HepG2 (cell line): ENCODE data around the gene CAMTA1. TPM values are rescaled to one million over a fixed set of nuclear protein-coding genes. Genes with fewer than 3 reads are reported as not detected.

Experiments used
- ATAC-seq: fragments of 200-7000 bp; cut with Tn5 transposase; 3 replicates; pipeline ENCODE4 v1.9.1; 2020; ENCODE audit warnings: mild to moderate bottlenecking, moderate library complexity
- BruUV-seq: library from RNA; stranded (reverse); fragments of 400-500 nt; replicated peaks from 2 replicates; lab custom pipeline; 2021; lab: Mats Ljungman, UMichigan
- CTCF ChIA-PET: fragments of 300-600 bp; formaldehyde crosslinking; extraction: SDS; loops from one replicate; lab custom pipeline; 2021; ENCODE audit warnings: low total read pairs, inconsistent platforms, low intra/inter-chr PET ratio; lab: Yijun Ruan, JAX
- POLR2A ChIA-PET: fragments of 350-600 bp; sonication (Branson Sonifier 250); formaldehyde crosslinking; loops from one replicate; lab custom pipeline; 2020; ENCODE audit warnings: antibody characterized with exemption, inconsistent platforms; lab: Yijun Ruan, JAX
- DNase-seq: peaks from one replicate; pipeline ENCODE4 v3.0.0-alpha.2; 2015; ENCODE audit warnings: low spot score
- FAIRE-seq: peaks from 3 replicates; lab custom pipeline; 2011; peaks lifted over from hg19 to GRCh38; lab: Jason Lieb, UNC
- H2AFZ ChIP-seq: one replicate; pipeline ENCODE4 v1.6.1; 2011; ENCODE audit warnings: low read length, inconsistent platforms
- H3K27ac ChIP-seq: fragments of 300-600 bp; 3 replicates; pipeline ENCODE4 v1.8.0; 2011; ENCODE audit warnings: mixed run types, mild to moderate bottlenecking, mixed read lengths, low read length, inconsistent platforms; ENCODE audit not compliant: insufficient read depth; ENCODE audit errors: extremely low read length
- H3K27me3 ChIP-seq, 2 experiments: fragments of 200-600 bp in 1 of 2; 2 replicates in 1 of 2; 3 replicates in 1 of 2; pipeline versions ENCODE4 v1.6.0 to v1.8.0; 2011; ENCODE audit warnings: low read length in 2 of 2, mild to moderate bottlenecking in 2 of 2, moderate library complexity in 2 of 2, inconsistent platforms in 1 of 2; ENCODE audit not compliant: insufficient read depth in 2 of 2, control insufficient read depth in 1 of 2
- H3K36me3 ChIP-seq, 2 experiments: fragments of 200-600 bp in 1 of 2; replicated peaks in 1 of 2; 2 replicates in 1 of 2; 3 replicates in 1 of 2; pipeline versions ENCODE4 v1.5.1 to v1.8.0; 2011; ENCODE audit warnings: low read length in 2 of 2, inconsistent platforms in 1 of 2; ENCODE audit not compliant: insufficient read depth in 2 of 2, control insufficient read depth in 1 of 2
- H3K4me1 ChIP-seq: 2 replicates; pipeline ENCODE4 v1.5.1; 2012; ENCODE audit warnings: low read length, inconsistent platforms; ENCODE audit not compliant: insufficient read depth
- H3K4me2 ChIP-seq: 2 replicates; pipeline ENCODE4 v1.6.0; 2011; ENCODE audit warnings: low read depth, low read length, inconsistent platforms
- H3K4me3 ChIP-seq, 3 experiments: fragments of 200-600 bp in 1 of 3; sonication (generic), shearing (Covaris generic) in 1 of 3; replicated peaks in 1 of 3; 2 replicates each; pipeline ENCODE4 v1.5.1; 2011 to 2016; ENCODE audit warnings: low read length in 3 of 3, inconsistent platforms in 2 of 3, low read depth in 2 of 3, mild to moderate bottlenecking in 2 of 3, control low read depth in 1 of 3, mixed read lengths in 1 of 3; ENCODE audit not compliant: insufficient read depth in 1 of 3
- H3K79me2 ChIP-seq: one replicate; pipeline ENCODE4 v1.6.1; 2011; ENCODE audit warnings: low read length, inconsistent platforms; ENCODE audit not compliant: insufficient read depth
- H3K9ac ChIP-seq: 2 replicates; pipeline ENCODE4 v1.6.0; 2011; ENCODE audit warnings: mild to moderate bottlenecking, low read depth, low read length, inconsistent platforms; ENCODE audit not compliant: insufficient read depth
- H3K9me3 ChIP-seq: 2 replicates; pipeline ENCODE4 v1.5.1; 2012; ENCODE audit warnings: mild to moderate bottlenecking, low read length
- H4K20me1 ChIP-seq: 2 replicates; pipeline ENCODE4 v1.6.0; 2011; ENCODE audit warnings: inconsistent platforms, mild to moderate bottlenecking, low read length, moderate library complexity; ENCODE audit not compliant: insufficient read depth
- ASH2L ChIP-seq: fragments of 300-600, 200-600 bp; sonication (generic); IDR thresholded peaks from 2 replicates; pipeline ENCODE4 v1.7.0; 2017; ENCODE audit warnings: low read depth, mild to moderate bottlenecking, moderate library complexity, mixed read lengths, low read length; ENCODE audit not compliant: insufficient read length
- HDAC1 ChIP-seq: sonication (generic); formaldehyde crosslinking; IDR thresholded peaks from 2 replicates; pipeline ENCODE4 v1.5.1; 2020; ENCODE audit warnings: mild to moderate bottlenecking, missing genetic modification reagents
- NFE2L1 ChIP-seq: sonication (generic); formaldehyde crosslinking; IDR thresholded peaks from 2 replicates; pipeline ENCODE4 v1.4.0; 2020; ENCODE audit warnings: missing genetic modification reagents, mild to moderate bottlenecking, borderline replicate concordance
- PHB2 ChIP-seq: fragments of 450-650 bp; IDR thresholded peaks from 2 replicates; pipeline ENCODE4 v1.6.1; 2018; ENCODE audit not compliant: partially characterized antibody
- SNRNP70 ChIP-seq: fragments of 200-400 bp; formaldehyde crosslinking; IDR thresholded peaks from 2 replicates; pipeline ENCODE4 v1.6.1; 2017; ENCODE audit warnings: mild to moderate bottlenecking, low read depth, low read length, moderate library complexity
- ZNF44 ChIP-seq: sonication (generic); formaldehyde crosslinking; IDR thresholded peaks from 2 replicates; pipeline ENCODE4 v1.5.1; 2020; ENCODE audit warnings: mild to moderate bottlenecking, missing genetic modification reagents
- ZNF484 ChIP-seq: sonication (generic); formaldehyde crosslinking; IDR thresholded peaks from 2 replicates; pipeline ENCODE4 v1.5.1; 2020; ENCODE audit warnings: mild to moderate bottlenecking, low read depth, missing genetic modification reagents, borderline replicate concordance
- ZNF510 ChIP-seq: sonication (generic); formaldehyde crosslinking; IDR thresholded peaks from 2 replicates; pipeline ENCODE4 v1.4.0; 2020; ENCODE audit warnings: low read depth, mild to moderate bottlenecking, missing genetic modification reagents
- ZNF660 ChIP-seq: sonication (generic); formaldehyde crosslinking; IDR thresholded peaks from 2 replicates; pipeline ENCODE4 v1.5.1; 2020; ENCODE audit warnings: mild to moderate bottlenecking, low read depth, missing genetic modification reagents, borderline replicate concordance
- ZNF703 ChIP-seq: sonication (generic); formaldehyde crosslinking; IDR thresholded peaks from 2 replicates; pipeline ENCODE4 v1.5.1; 2020; ENCODE audit warnings: missing genetic modification reagents, mild to moderate bottlenecking, moderate library complexity, borderline replicate concordance
- ZSCAN22 ChIP-seq: sonication (generic); formaldehyde crosslinking; IDR thresholded peaks from 2 replicates; pipeline ENCODE4 v1.4.0; 2020; ENCODE audit warnings: mild to moderate bottlenecking, missing genetic modification reagents
- WGBS: methylation state at CpG from one replicate; pipeline ENCODE4 v1.1.6; 2017; ENCODE audit warnings: low lambda C conversion rate; 5-methylcytosine and 5-hydroxymethylcytosine counted together
- in situ Hi-C: cut with HindIII; loops from 2 replicates; pipeline ENCODE4 v1.10.0; 2017; ENCODE audit warnings: low pct_unique_long_range_greater_than_20kb; ENCODE audit not compliant: extremely low pct_ligation_motif_present
- intact Hi-C: fragments of 100-400 bp; cut with micrococcal nuclease; formaldehyde crosslinking; loops from one replicate; pipeline ENCODE4 v1.10.0; 2022; ENCODE audit not compliant: unreplicated experiment
- polyA plus RNA-seq, 8 experiments: library from polyadenylated mRNA; depleted of rRNA in 3 of 8; stranded (reverse) in 7 of 8; unstranded in 1 of 8; fragments of >200 nt; fragmentation: Illumina TruSeq in 4 of 8; extraction: Trizol in 4 of 8; gene quantifications; 2 replicates each; pipeline versions ENCODE4 v1.2.1 to v1.2.3, GENCODE V29; 2011 to 2016; ENCODE audit warnings: low read depth in 4 of 8, missing spikeins in 1 of 8, mixed read lengths in 1 of 8; ENCODE audit not compliant: insufficient read depth in 1 of 8
- total RNA-seq, 5 experiments: library from RNA; depleted of rRNA; stranded (reverse); fragments of >200 nt; fragmentation: Illumina TruSeq; extraction: Trizol; gene quantifications; 2 replicates each; pipeline ENCODE4 v1.2.3, GENCODE V29; 2016; ENCODE audit warnings: low read depth in 1 of 5
- TF ChIP-seq, protein P1 (sequence below): sonication (generic); formaldehyde crosslinking; IDR thresholded peaks from 2 replicates; pipeline ENCODE4 v1.4.0; 2020; ENCODE audit warnings: missing genetic modification reagents, borderline replicate concordance

The CAMTA1 gene
- total and polyA plus RNA-seq, 2 of the 13 experiments (the other 11 are each of a cell fraction or from before 2014, with no cell fraction given), result 25.0 to 36.4 TPM

- no peak overlapping the region for H2AFZ ChIP-seq
- peaks cover 12 to 73% of the 10 kb centered on the region in 2 experiments for H3K27me3 ChIP-seq
- no peaks in the 10 kb centered on the region for H3K4me1 ChIP-seq
- 13% methylated on average over 18 of the region's 26 CpGs for WGBS
- TF ChIP-seq HDAC1 (no peak), ZNF510 (CRISPR knock-in tag) (no peak), PHB2 (no peak), ASH2L (no peak), ZNF484 (CRISPR knock-in tag) (no peak), SNRNP70 (no peak), ZSCAN22 (CRISPR knock-in tag) (no peak), ZNF703 (CRISPR knock-in tag) (no peak), ZNF660 (no peak), ZNF44 (CRISPR knock-in tag) (no peak), NFE2L1 (CRISPR knock-in tag) (no peak)
- TF ChIP-seq, protein P1, sequence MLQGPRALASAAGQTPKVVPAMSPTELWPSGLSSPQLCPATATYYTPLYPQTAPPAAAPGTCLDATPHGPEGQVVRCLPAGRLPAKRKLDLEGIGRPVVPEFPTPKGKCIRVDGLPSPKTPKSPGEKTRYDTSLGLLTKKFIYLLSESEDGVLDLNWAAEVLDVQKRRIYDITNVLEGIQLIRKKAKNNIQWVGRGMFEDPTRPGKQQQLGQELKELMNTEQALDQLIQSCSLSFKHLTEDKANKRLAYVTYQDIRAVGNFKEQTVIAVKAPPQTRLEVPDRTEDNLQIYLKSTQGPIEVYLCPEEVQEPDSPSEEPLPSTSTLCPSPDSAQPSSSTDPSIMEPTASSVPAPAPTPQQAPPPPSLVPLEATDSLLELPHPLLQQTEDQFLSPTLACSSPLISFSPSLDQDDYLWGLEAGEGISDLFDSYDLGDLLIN (CRISPR knock-in tag), result no peak
- TF ChIP-seq, all 625 proteins: peak for 0
- no peak for DNase-seq
- ChIA-PET POLR2A (no interaction called here), CTCF (no interaction called here)
- Histone ChIP-seq H3K4me3 (no peak overlapping the region), H3K9me3 (no peaks in the 10 kb centered on the region), H3K36me3 (no peaks in the 10 kb centered on the region), H3K27ac (no peak overlapping the region), H4K20me1 (no peaks in the 10 kb centered on the region), H3K9ac (no peak overlapping the region), H3K4me2 (no peak overlapping the region), H3K79me2 (no peaks in the 10 kb centered on the region)
- in situ Hi-C loops, result no loop called here
- no peak for FAIRE-seq
- ATAC-seq, result no peak
- BruUV-seq, result no TSS peak
- intact Hi-C loops, result no loop called here
Observed at GRCh38 chr1:7006996-7007871, 222.0 kb downstream of the CAMTA1 start.
